ENCODE measurements around the gene CCDC89. TPM values are rescaled to one million over a fixed set of nuclear protein-coding genes. Genes with fewer than 3 reads are reported as not detected.
A peak's percentile ranks its signal among the peaks of the same experiment; 100 is the strongest.

Gene CCDC89
- under 1 TPM; 0.22 to 0.83 (median 0.59) TPM for total RNA-seq
- under 1 TPM; 0.29 to 0.38 TPM for polyA plus RNA-seq
- long read RNA-seq, donor 1, partial matches to known transcripts = 0 of 2 reads
- long read RNA-seq, donor 1, other reads (novel, unspliced or antisense) = 0 of 2 reads
- long read RNA-seq, donor 2, partial matches to known transcripts = 0 of 3 reads
- long read RNA-seq, donor 2, other reads (novel, unspliced or antisense) = 0 of 3 reads
- long read RNA-seq, donor 3, partial matches to known transcripts = 0 of 1 reads
- long read RNA-seq, donor 3, other reads (novel, unspliced or antisense) = 0 of 1 reads

DNA sequence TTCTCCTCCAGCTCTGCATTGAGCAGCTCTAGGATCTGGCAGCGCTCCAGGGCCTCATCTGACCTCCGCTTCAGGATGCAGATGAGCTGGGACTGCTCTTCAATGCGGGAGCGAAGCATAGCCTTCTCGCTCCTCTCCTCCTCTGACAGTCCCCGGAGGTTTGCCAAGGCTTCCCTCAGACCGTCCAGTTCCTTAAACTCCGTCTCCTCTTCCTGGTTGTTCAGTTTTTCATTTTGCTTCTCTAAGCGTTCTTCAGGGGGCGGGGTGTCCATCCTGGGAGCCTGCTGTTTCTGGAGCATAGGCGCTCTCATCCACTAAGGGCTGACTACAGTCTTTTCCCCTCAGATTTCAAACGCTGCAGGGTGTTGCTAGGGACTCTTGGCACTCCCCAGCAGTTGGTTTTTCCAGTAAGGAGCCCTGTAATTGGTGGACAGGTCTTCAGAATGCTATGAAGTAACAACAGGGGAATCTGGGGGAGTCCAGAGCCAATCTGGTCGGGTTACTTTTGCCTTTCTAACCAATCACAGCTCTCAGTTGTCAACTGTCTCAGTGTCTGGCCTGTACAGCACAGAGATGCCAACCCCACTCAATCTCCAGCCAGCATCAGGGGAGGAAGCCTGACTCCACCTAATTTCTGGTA lies at the start of gene CCDC89:
Gene CCDC89, minus strand, starts transcription at position 376 of the 640 bp plus-strand sequence. Its CDS starts 65 bp downstream, at position 311.
- Histone ChIP-seq H3K9me3 (no peaks in the 10 kb centered on the region), H3K27me3 (no peaks in the 10 kb centered on the region), H3K4me3 (peak within 1 kb of the TSS in 9 of 10 donors; percentile 8 to 56 (median 53)), H3K36me3 (no peaks in the 10 kb centered on the region), H3K4me1 (peaks cover 0 to 45% (median 16%) of the 10 kb centered on the region in 9 donors), H3K27ac (peak within 1 kb of the TSS in 9 of 10 donors; percentile 45 to 81 (median 71))
- ATAC-seq (peak; percentile 93 to 97 (median 96)), DNase-seq (peak; percentile 78 to 87)
- WGBS, 2 donors = 29 to 31% methylated on average over 13 of the region's 13 CpGs
- intact Hi-C loops (cut with DNase I) = no loop called here
- TF ChIP-seq, protein P1, sequence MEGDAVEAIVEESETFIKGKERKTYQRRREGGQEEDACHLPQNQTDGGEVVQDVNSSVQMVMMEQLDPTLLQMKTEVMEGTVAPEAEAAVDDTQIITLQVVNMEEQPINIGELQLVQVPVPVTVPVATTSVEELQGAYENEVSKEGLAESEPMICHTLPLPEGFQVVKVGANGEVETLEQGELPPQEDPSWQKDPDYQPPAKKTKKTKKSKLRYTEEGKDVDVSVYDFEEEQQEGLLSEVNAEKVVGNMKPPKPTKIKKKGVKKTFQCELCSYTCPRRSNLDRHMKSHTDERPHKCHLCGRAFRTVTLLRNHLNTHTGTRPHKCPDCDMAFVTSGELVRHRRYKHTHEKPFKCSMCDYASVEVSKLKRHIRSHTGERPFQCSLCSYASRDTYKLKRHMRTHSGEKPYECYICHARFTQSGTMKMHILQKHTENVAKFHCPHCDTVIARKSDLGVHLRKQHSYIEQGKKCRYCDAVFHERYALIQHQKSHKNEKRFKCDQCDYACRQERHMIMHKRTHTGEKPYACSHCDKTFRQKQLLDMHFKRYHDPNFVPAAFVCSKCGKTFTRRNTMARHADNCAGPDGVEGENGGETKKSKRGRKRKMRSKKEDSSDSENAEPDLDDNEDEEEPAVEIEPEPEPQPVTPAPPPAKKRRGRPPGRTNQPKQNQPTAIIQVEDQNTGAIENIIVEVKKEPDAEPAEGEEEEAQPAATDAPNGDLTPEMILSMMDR (IDR thresholded peaks at IDR 0.05) = no peak

DNA sequence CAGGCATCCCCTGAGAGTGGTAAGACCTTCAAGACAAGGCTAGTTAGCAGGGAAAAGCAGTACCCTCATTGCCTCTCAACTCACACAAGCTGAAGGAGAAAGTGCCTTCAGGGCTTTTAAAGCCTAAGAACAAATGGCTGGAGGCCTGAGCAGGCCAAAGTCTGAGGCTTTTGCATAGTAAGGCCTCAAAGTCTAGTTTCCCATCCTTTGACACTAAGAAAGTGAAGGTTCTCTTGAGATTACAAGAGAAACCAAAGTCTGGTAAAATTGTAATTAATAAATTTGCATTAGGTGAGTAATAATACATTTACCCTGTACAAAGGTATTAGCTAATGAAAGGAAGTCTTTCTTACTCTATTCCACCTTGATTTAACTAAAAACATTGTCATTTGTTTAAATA lies 47.0 kb upstream of the CCDC89 start:
- intact Hi-C loops (cut with DNase I) = no loop called here

DNA sequence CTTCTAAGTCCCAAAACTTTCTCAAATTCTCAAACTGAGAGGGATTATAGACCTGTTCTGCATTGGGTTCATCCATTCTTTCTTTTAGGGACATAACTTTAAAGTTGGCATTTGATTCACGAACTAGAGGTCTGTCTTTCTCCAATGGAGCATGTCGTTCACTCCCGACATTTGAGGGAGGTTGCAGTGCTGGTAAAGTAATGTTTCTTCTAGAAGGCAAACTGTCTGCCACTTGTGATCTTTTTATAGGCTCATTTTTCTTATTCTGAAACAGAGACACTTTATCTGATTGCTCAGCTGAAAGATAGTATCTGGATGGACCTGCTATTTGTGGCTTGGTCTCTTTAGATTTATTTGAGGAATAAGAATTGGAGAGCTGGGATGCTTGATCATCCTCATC lies 40.4 kb upstream of the CCDC89 start:
- 95 to 97% methylated on average over 3 of the region's 3 CpGs for WGBS, 2 donors
- no peak for ATAC-seq
- TF ChIP-seq, protein P1 (IDR thresholded peaks at IDR 0.05) = no peak
- Histone ChIP-seq H3K9me3 (peaks cover 0 to 4% (median 0%) of the 10 kb centered on the region in 11 donors), H3K4me3 (no peak overlapping the region), H3K27me3 (no peaks in the 10 kb centered on the region), H3K36me3 (no peaks in the 10 kb centered on the region), H3K27ac (peak overlapping the region in 1 of 10 donors; percentile 84), H3K4me1 (peaks cover 0 to 28% (median 14%) of the 10 kb centered on the region in 9 donors)
- no peak for DNase-seq
- intact Hi-C loops (cut with DNase I) = no loop called here

More for the DNA sequence above, 47.0 kb upstream of the CCDC89 start:
- peaks cover 0 to 5% (median 0%) of the 10 kb centered on the region in 11 donors for H3K9me3 ChIP-seq
- no peak for ATAC-seq
- H3K4me3 ChIP-seq = no peak overlapping the region
- H3K4me1 ChIP-seq = peaks cover 0 to 26% (median 19%) of the 10 kb centered on the region in 9 donors
- DNase-seq = no peak
- H3K27me3 ChIP-seq = no peaks in the 10 kb centered on the region
- TF ChIP-seq, protein P1 (IDR thresholded peaks at IDR 0.05) = no peak
- H3K36me3 ChIP-seq = peaks cover 0 to 8% (median 0%) of the 10 kb centered on the region in 9 donors
- no peak overlapping the region for H3K27ac ChIP-seq

DNA sequence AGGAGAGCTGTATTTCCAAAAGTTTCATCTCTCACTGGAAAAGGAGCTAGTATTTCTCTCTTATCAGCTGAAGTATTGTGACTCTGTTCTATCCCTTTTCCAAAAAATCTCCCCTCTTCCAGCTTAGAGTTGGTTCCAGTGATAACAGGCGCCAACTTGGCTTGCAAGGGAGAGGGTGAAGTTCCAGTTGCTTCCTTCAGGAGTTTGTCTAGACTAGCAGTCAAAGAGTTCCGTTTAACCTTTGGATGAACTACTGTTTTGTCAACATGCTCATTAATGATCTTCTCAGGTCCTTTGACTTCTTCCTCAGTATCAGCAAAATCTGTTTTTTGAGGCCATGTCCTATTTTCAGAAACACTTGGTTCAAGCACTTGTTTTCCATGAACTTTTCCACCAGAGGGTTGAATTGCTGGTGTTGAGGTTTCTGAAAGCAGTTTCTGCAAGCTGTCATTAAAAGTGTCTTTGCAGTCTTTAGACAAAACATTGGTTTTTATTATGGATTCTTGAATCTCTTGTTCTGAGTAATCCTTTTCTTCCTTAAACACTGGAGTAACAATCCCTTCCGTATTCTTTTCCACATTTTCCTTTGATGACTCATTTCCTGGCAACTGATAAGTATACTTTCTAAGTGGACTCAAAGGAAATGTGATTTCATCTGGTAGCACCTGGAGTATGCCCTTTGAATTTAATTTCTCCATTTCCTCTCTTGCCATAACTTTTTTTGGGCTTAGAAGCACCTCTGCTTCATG lies 39.7 kb upstream of the CCDC89 start:
- H3K9me3 ChIP-seq = no peaks in the 10 kb centered on the region
- DNase-seq = no peak
- 59 to 67% methylated on average over 3 of the region's 3 CpGs for WGBS, 2 donors
- H3K27ac ChIP-seq = peak overlapping the region; percentile 11 to 84 (median 44)
- ATAC-seq = peak in 6 of 8 donors; percentile 34 to 81 (median 51)
- no peaks in the 10 kb centered on the region for H3K36me3 ChIP-seq
- H3K4me3 ChIP-seq = no peak overlapping the region
- H3K4me1 ChIP-seq = peaks cover 0 to 28% (median 14%) of the 10 kb centered on the region in 9 donors
- no peaks in the 10 kb centered on the region for H3K27me3 ChIP-seq
- intact Hi-C loops (cut with DNase I) = no loop called here
- TF ChIP-seq, protein P1 (IDR thresholded peaks at IDR 0.05) = no peak
